Spleen (tissue), 13 donors: Measurements from ENCODE around the gene FUT8. TPM values are rescaled to one million over a fixed set of nuclear protein-coding genes. Genes with fewer than 3 reads are reported as not detected.

Experiments
- DNase-seq: peaks from one replicate; pipeline ENCODE4 v3.0.0-alpha.2; 2020
- H3K27ac ChIP-seq, 8 donors: fragments of 200-600 bp; sonication (generic) in 7 of 8; 1 replicate in 4 of 8; 2 replicates in 4 of 8; pipeline versions ENCODE4 v1.5.0 to v1.8.0; 2016 to 2021; ENCODE audit warnings: inconsistent platforms in 4 of 8, mild to moderate bottlenecking in 4 of 8, moderate library complexity in 1 of 8
- H3K27me3 ChIP-seq, 7 donors: fragments of 200-600 bp; sonication (generic) in 6 of 7; replicated peaks in 1 of 7; 1 replicate in 4 of 7; 2 replicates in 3 of 7; pipeline versions ENCODE4 v1.5.0 to v1.8.0; 2016 to 2021; ENCODE audit warnings: inconsistent platforms in 3 of 7, mild to moderate bottlenecking in 1 of 7
- H3K36me3 ChIP-seq, 6 donors: fragments of 200-600 bp; sonication (generic) in 5 of 6; 1 replicate in 4 of 6; 2 replicates in 2 of 6; pipeline versions ENCODE4 v1.5.0 to v1.8.0; 2016 to 2021; ENCODE audit warnings: inconsistent platforms in 2 of 6
- H3K4me1 ChIP-seq, 6 donors: fragments of 200-600 bp; sonication (generic) in 5 of 6; 1 replicate in 3 of 6; 2 replicates in 3 of 6; pipeline versions ENCODE4 v1.5.0 to v1.8.0; 2016 to 2021; ENCODE audit warnings: inconsistent platforms in 3 of 6
- H3K4me3 ChIP-seq, 8 donors: fragments of 200-600 bp; sonication (generic) in 7 of 8; 1 replicate in 4 of 8; 2 replicates in 4 of 8; pipeline versions ENCODE4 v1.5.0 to v1.8.0; 2016 to 2021; ENCODE audit warnings: inconsistent platforms in 4 of 8, mild to moderate bottlenecking in 4 of 8, moderate library complexity in 2 of 8
- H3K9me3 ChIP-seq, 8 donors: fragments of 200-600 bp; sonication (generic) in 7 of 8; 1 replicate in 4 of 8; 2 replicates in 4 of 8; pipeline versions ENCODE4 v1.5.0 to v1.8.0; 2016 to 2021; ENCODE audit warnings: inconsistent platforms in 4 of 8
- POLR2A ChIP-seq, 3 donors: fragments of 450-650 bp; IDR thresholded peaks; one replicate each; pipeline ENCODE4 v1.5.1; 2017; ENCODE audit warnings: antibody characterized with exemption in 3 of 3, mild to moderate bottlenecking in 1 of 3
- POLR2AphosphoS5 ChIP-seq, 3 donors: sonication (generic); formaldehyde crosslinking; IDR thresholded peaks; one replicate each; pipeline ENCODE4 v1.5.1; 2017; ENCODE audit warnings: antibody characterized with exemption in 3 of 3
- WGBS, 5 donors: extraction: QIAGEN DNeasy Blood & Tissue Kit in 3 of 5; methylation state at CpG; one replicate each; pipeline versions ENCODE4 v1.1.5 to v1.1.7; 2013 to 2018; 5-methylcytosine and 5-hydroxymethylcytosine counted together
- intact Hi-C: fragments of 100-400 bp; cut with DNase I; formaldehyde crosslinking; loops from one replicate; pipeline ENCODE4 v1.15.0; 2023; ENCODE audit warnings: low total_unique reads
- long read RNA-seq, 2 donors: transcript quantifications; one replicate each; lab custom pipeline, GENCODE V29; 2026
- polyA plus RNA-seq, 3 donors: library from polyadenylated mRNA; stranded (reverse); fragments of 200-250 nt; gene quantifications; one replicate each; pipeline ENCODE4 v1.2.1, GENCODE V29; 2013
- total RNA-seq, 7 donors: library from RNA; depleted of rRNA in 3 of 7; stranded (reverse); fragments of >200 nt in 3 of 7; fragmentation: NEBNext Ultra II Directional in 4 of 7; extraction: Animal tissue kit (Norgen Biotek cat#: 25700) in 4 of 7; gene quantifications; one replicate each; pipeline versions ENCODE4 v1.1.0 to v1.2.1, GENCODE V29; 2016 to 2021
- TF ChIP-seq, protein P1 (sequence below), 11 experiments: fragments of 200-600 bp in 7 of 11; fragments of 450-650 bp in 4 of 11; sonication (generic) in 4 of 11; IDR thresholded peaks in 8 of 11; conservative IDR thresholded peaks in 3 of 11; 1 replicate in 7 of 11; 2 replicates in 4 of 11; pipeline versions ENCODE4 v1.4.0 to v1.8.0; 2016 to 2021; ENCODE audit warnings: antibody characterized with exemption in 11 of 11, inconsistent platforms in 4 of 11, mild to moderate bottlenecking in 1 of 11
- donor health status: healthy with polysubstance abuse.
- donor health status: DM: no; HTN: no; CAD: no; lungs with moderate emphysema.
- donor health status: DM: no; HTN: no; CAD: no.
- donor health status: Bipolar disorder and iron deficiency.
- donor health status: healthy.
- donor health status: DM: no; HTN: no; CAD: no.
- donor health status: DM: yes; HTN: yes; CAD: no.

The FUT8 gene
- total RNA-seq: 10 to 100 TPM; 41.9 to 75.1 (median 61.9) TPM
- 10 to 100 TPM in 1 of 3 donors, 1 to 10 TPM in 2; 9.4 to 13.8 (median 9.9) TPM for polyA plus RNA-seq
- long read RNA-seq, donor 1, full-length matches to known transcripts: 1 of 1 reads
- long read RNA-seq, donor 1, partial matches to known transcripts: 0 of 1 reads
- long read RNA-seq, donor 1, other reads (novel, unspliced or antisense): 0 of 1 reads
- long read RNA-seq, donor 2: 0 reads

- Histone ChIP-seq H3K27ac (peak within 1 kb of the TSS; percentile 91 to 97 (median 94)), H3K36me3 (no peaks in the 10 kb centered on the region), H3K27me3 (peaks cover 0 to 4% (median 0%) of the 10 kb centered on the region in 7 donors), H3K4me3 (peak within 1 kb of the TSS; percentile 69 to 100 (median 87)), H3K9me3 (no peaks in the 10 kb centered on the region), H3K4me1 (peaks cover 9 to 47% (median 33%) of the 10 kb centered on the region in 6 donors)
- WGBS, 5 donors: 0 to 1% (median 0%) methylated on average over 36 to 85 of the region's 85 CpGs
- intact Hi-C loops: loop anchor here (10.0 kb wide), 2 partner anchors 237 to 543 kb away; no protein-coding TSS in a partner anchor
- peak; percentile 99 for DNase-seq
- TF ChIP-seq, protein P1, sequence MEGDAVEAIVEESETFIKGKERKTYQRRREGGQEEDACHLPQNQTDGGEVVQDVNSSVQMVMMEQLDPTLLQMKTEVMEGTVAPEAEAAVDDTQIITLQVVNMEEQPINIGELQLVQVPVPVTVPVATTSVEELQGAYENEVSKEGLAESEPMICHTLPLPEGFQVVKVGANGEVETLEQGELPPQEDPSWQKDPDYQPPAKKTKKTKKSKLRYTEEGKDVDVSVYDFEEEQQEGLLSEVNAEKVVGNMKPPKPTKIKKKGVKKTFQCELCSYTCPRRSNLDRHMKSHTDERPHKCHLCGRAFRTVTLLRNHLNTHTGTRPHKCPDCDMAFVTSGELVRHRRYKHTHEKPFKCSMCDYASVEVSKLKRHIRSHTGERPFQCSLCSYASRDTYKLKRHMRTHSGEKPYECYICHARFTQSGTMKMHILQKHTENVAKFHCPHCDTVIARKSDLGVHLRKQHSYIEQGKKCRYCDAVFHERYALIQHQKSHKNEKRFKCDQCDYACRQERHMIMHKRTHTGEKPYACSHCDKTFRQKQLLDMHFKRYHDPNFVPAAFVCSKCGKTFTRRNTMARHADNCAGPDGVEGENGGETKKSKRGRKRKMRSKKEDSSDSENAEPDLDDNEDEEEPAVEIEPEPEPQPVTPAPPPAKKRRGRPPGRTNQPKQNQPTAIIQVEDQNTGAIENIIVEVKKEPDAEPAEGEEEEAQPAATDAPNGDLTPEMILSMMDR (IDR thresholded peaks at IDR 0.05 in 8 of 11, conservative IDR thresholded peaks at IDR 0.05 in 3 of 11): peak; percentile 15 to 67 (median 47)
- TF ChIP-seq POLR2A (IDR thresholded peaks at IDR 0.05) (peak; percentile 16 to 94 (median 88)), POLR2AphosphoS5 (IDR thresholded peaks at IDR 0.05) (peak; percentile 97 to 99 (median 98))
Measured at GRCh38 chr14:65412032-65412846, at the start of gene FUT8. Gene FUT8 (plus strand): TSS chr14:65412730. CDS start chr14:65561564, 148,834 bp downstream.

DNA sequence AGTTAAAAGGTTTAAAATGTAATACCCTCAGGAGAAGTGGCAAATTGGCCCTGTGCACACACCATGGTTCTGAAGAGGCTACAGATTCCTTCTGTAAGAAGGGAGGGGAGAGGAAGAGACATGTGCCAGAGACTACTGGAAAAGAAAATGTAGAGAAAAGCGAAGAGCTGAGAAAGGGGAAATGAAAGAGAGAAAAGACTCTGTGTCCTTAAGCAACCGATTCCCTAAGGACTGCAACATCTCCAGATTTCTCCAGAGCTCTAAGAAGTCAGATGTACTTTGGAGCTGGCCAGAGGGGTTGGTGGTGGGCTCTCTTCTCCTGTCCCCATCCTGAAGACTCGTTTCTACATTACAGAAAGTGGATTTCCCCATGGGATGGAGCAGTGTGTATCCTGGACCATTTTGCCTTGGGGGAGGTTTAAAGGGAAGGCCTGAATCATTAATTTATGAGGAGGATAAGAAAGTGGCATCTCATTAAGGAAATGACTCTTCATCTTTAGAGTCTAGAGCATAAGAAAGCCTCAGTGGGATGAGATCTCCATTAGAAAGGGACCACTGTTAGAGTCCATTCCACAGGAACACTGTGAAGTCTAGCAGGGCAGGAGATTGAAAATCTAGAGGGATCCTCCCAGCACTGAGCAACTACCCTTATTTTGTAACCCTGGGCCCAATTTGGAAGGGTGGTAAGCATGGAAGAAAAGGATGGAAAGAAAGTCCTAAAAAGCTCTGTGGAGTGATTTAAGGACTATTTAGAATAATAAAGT, 45.5 kb upstream of the FUT8 start:
- TF ChIP-seq POLR2A (IDR thresholded peaks at IDR 0.05) (no peak), POLR2AphosphoS5 (IDR thresholded peaks at IDR 0.05) (no peak)
- Histone ChIP-seq H3K4me1 (peaks cover 0 to 10% (median 3%) of the 10 kb centered on the region in 6 donors), H3K4me3 (no peak overlapping the region), H3K9me3 (no peaks in the 10 kb centered on the region), H3K36me3 (no peaks in the 10 kb centered on the region), H3K27me3 (no peaks in the 10 kb centered on the region), H3K27ac (no peak overlapping the region)
- intact Hi-C loops: no loop called here
- no peak for DNase-seq
- 60 to 75% (median 63%) methylated on average over 3 of the region's 3 CpGs for WGBS, 5 donors

- Histone ChIP-seq H3K27ac (no peak overlapping the region), H3K4me3 (no peak overlapping the region), H3K4me1 (peaks cover 0 to 21% (median 5%) of the 10 kb centered on the region in 6 donors), H3K9me3 (no peaks in the 10 kb centered on the region), H3K36me3 (no peaks in the 10 kb centered on the region), H3K27me3 (no peaks in the 10 kb centered on the region)
- intact Hi-C loops: no loop called here
- TF ChIP-seq POLR2AphosphoS5 (IDR thresholded peaks at IDR 0.05): no peak
- TF ChIP-seq POLR2A (IDR thresholded peaks at IDR 0.05): no peak
- TF ChIP-seq, protein P1 (IDR thresholded peaks at IDR 0.05 in 8 of 11, conservative IDR thresholded peaks at IDR 0.05 in 3 of 11): no peak
- 77 to 97% (median 92%) methylated on average over 1 of the region's 1 CpG for WGBS, 5 donors
- DNase-seq: no peak
Measured at GRCh38 chr14:65369560-65369959, 43.0 kb upstream of the FUT8 start.

GRCh38 chr14:65370801-65371248, 41.7 kb upstream of the FUT8 start:
- H3K9me3 ChIP-seq: no peaks in the 10 kb centered on the region
- TF ChIP-seq, protein P1 (IDR thresholded peaks at IDR 0.05 in 8 of 11, conservative IDR thresholded peaks at IDR 0.05 in 3 of 11): no peak
- TF ChIP-seq POLR2AphosphoS5 (IDR thresholded peaks at IDR 0.05): no peak
- H3K27ac ChIP-seq: peak overlapping the region in 2 of 8 donors; percentile 1 to 10
- WGBS, 5 donors: 63 to 73% (median 71%) methylated on average over 7 of the region's 7 CpGs
- DNase-seq: no peak
- intact Hi-C loops: no loop called here
- no peak overlapping the region for H3K4me3 ChIP-seq
- no peaks in the 10 kb centered on the region for H3K36me3 ChIP-seq
- H3K27me3 ChIP-seq: no peaks in the 10 kb centered on the region
- H3K4me1 ChIP-seq: peaks cover 0 to 21% (median 5%) of the 10 kb centered on the region in 6 donors
